HL-60/S4 treated with phorbol 12-myristate 13-acetate at 8.2 ng/mL for 4 days and 3 days (cell line): Measurements from ENCODE around the gene FYTTD1.

Source experiments
- in situ Hi-C: fragments of 300-500 bp; cut with MboI; formaldehyde crosslinking; loops from 2 replicates; pipeline ENCODE4 v1.15.0; 2022; ENCODE audit warnings: low sequenced_read_pairs

Gene FYTTD1

DNA sequence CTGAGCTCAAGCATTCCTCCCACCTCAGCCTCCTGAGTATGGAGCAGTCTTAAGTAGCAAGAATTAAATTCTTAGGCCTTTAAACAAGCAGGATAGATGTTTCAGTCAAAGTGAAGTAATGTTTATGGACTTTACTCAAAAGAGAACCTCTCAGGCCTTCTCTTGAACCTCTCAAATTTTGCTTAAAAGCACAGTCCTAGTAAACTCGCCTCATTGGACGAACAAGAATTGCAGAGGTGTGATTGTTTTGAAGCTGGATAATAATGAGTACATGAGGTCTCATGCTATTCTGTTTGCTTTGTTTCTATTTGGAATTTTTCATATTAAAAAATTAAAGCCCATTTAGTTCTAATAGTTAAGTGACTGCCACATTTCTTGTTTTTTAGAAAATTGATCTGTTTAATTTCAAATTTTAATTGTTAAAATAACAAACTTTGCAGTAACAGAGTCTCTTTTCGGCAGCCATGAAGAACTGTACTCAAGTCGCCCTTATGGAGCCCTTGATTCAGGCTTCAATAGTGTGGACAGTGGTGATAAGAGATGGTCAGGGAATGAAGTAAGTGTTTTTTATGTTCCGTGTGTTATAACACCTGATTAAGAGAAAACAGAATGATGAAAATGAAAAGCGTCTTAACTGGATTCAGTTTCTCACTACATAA is 80.8 kb downstream of the FYTTD1 start:
- in situ Hi-C loops: no loop called here

DNA sequence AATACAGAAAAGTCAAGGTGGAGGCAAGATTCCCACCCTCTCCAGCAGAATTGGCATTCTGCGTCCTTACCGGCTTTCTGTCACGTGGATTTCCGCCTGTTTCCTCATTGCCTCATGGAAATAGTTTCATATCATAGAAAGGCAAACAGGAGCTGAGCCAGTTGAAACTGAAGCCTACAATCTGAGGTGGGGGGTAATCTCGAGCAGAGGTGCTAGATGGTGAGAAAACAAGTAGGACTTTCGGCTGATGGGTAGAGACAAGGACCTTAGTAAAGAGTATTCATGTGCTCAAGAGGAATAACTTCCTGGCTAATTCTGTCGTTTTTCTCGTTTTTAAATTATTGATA is 81.3 kb downstream of the FYTTD1 start:
- in situ Hi-C loops: no loop called here

DNA sequence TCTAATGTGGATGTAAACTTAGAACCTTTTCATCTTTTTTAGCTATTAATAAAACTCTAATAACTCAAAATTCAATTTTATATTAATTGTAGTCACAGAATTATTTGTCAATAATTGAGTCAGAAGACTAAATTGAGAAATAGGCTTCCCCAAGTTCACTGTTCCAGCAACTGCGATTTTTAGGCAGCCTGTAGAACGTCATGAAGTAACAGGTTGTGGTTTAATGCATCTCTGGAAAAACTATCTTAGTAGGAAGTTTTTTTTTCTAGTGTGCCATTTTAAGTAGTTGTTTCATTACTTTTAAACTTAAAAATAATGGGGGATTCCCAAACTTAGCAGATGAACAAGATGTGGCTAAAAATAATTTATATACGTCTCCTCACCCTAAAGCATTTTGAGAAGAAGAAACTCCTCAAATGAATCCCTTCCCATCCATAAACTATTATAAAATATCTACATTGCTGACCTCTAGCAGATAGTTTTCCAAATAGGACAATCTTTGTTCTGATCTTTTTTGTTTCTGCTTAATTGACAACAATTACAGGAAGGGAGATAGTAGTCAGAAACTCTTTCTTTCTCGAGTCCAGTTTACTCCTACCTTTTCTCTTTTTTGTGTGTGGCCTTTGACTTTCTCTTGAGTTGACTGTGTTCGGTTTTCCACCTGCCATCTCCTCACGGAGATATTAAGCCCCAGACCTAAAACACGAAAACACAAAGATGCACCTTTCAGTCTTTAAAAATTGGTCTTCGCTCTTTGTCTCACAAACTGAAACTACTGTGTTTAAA is 84.4 kb downstream of the FYTTD1 start:
- in situ Hi-C loops: no loop called here

DNA sequence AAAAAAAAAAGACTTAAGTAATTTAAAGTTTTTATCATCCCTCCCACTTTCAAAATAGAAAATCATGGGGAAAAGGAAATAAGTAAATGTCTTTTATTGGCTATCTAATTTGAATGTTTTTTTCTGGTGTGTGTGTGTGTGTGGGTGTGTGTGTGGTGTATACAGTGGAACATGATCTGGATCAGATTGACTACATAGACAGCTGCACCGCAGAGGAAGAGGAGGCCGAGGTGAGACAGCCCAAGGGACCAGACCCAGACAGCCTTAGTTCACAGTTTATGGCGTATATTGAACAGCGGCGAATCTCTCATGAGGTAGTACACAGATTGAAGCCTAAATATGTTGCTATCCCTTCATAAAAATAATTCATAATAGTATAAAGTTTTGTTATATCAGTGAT is 85.8 kb downstream of the FYTTD1 start:
- in situ Hi-C loops: no loop called here

DNA sequence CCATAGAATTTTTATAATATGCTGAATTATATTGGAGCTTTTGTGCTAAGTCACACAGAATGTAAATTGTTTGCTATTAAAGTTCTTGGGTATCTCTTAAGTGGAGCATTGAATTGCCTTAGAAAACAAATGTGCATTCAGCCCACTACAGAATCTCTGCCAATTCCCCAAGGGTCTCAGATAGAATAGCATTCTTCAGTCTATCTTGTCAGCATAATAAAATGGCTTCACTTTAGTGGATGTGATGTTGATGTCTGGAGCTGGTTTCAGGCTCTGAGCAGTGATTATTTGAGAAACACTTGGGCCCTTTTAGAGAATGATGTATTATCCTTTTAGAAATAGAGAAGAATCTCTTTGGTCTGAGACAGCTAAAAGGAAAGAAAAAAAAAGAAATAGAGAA is 86.6 kb downstream of the FYTTD1 start:
- in situ Hi-C loops: no loop called here
